HEK293 (cell line): ENCODE measurements around the gene TTC4.

Source experiments
- HOXD13 ChIP-seq: sonication (generic); formaldehyde crosslinking; IDR thresholded peaks from 2 replicates; pipeline ENCODE4 v1.8.0; 2022; ENCODE audit warnings: missing genetic modification reagents, borderline replicate concordance
- KLF8 ChIP-seq: fragments of 450-650 bp; formaldehyde crosslinking; IDR thresholded peaks from 2 replicates; pipeline ENCODE4 v1.5.1; 2016; ENCODE audit warnings: missing biosample characterization, missing genetic modification characterization
- KLF9 ChIP-seq: fragments of 450-650 bp; formaldehyde crosslinking; IDR thresholded peaks from 2 replicates; pipeline ENCODE4 v1.5.1; 2016; ENCODE audit warnings: missing biosample characterization, missing genetic modification characterization, low read depth
- TRIM28 ChIP-seq: IDR thresholded peaks from 2 replicates; pipeline ENCODE4 v1.6.1; 2011; ENCODE audit warnings: low read length, control low read depth, borderline replicate concordance
- ZEB2 ChIP-seq: fragments of 450-650 bp; formaldehyde crosslinking; IDR thresholded peaks from 2 replicates; pipeline ENCODE4 v1.5.1; 2016; ENCODE audit warnings: missing biosample characterization, missing genetic modification characterization
- ZFP41 ChIP-seq: fragments of 450-650 bp; formaldehyde crosslinking; IDR thresholded peaks from 2 replicates; pipeline ENCODE4 v1.5.1; 2016; ENCODE audit warnings: missing biosample characterization, missing genetic modification characterization, borderline replicate concordance
- ZNF155 ChIP-seq: fragments of 450-650 bp; formaldehyde crosslinking; IDR thresholded peaks from 2 replicates; pipeline ENCODE4 v1.5.1; 2016; ENCODE audit warnings: missing biosample characterization, missing genetic modification characterization
- ZNF157 ChIP-seq: fragments of 450-650 bp; formaldehyde crosslinking; IDR thresholded peaks from 2 replicates; pipeline ENCODE4 v1.5.1; 2016; ENCODE audit warnings: missing biosample characterization, missing genetic modification characterization
- ZNF19 ChIP-seq: fragments of 450-650 bp; formaldehyde crosslinking; IDR thresholded peaks from 2 replicates; pipeline ENCODE4; 2016; ENCODE audit warnings: missing biosample characterization, missing genetic modification characterization, low read depth
- ZNF202 ChIP-seq: fragments of 450-650 bp; formaldehyde crosslinking; IDR thresholded peaks from 2 replicates; pipeline ENCODE4 v1.5.1; 2016; ENCODE audit warnings: missing biosample characterization, missing genetic modification characterization, borderline replicate concordance
- ZNF24 ChIP-seq: fragments of 450-650 bp; formaldehyde crosslinking; IDR thresholded peaks from 2 replicates; pipeline ENCODE4 v1.5.1; 2016; ENCODE audit warnings: missing biosample characterization, missing genetic modification characterization
- ZNF426 ChIP-seq: fragments of 450-650 bp; formaldehyde crosslinking; IDR thresholded peaks from 2 replicates; pipeline ENCODE4 v1.5.1; 2017; ENCODE audit warnings: missing biosample characterization, missing genetic modification characterization, mild to moderate bottlenecking, inconsistent platforms, moderate library complexity
- ZNF560 ChIP-seq: fragments of 450-650 bp; formaldehyde crosslinking; IDR thresholded peaks from 2 replicates; pipeline ENCODE4 v1.5.1; 2017; ENCODE audit warnings: missing biosample characterization, missing genetic modification characterization, borderline replicate concordance
- ZNF596 ChIP-seq: fragments of 450-650 bp; IDR thresholded peaks from 2 replicates; pipeline ENCODE4 v1.5.0; 2018; ENCODE audit warnings: missing biosample characterization, mild to moderate bottlenecking, missing genetic modification characterization, moderate library complexity
- ZNF626 ChIP-seq: fragments of 450-650 bp; sonication (Bioruptor Pico); formaldehyde crosslinking; IDR thresholded peaks from 2 replicates; pipeline ENCODE4 v1.5.1; 2018; ENCODE audit warnings: missing biosample characterization, missing genetic modification characterization, inconsistent platforms
- ZNF777 ChIP-seq: fragments of 450-650 bp; formaldehyde crosslinking; IDR thresholded peaks from 2 replicates; pipeline ENCODE4 v1.5.1; 2017; ENCODE audit warnings: missing biosample characterization, missing genetic modification characterization, borderline replicate concordance
- ZNF792 ChIP-seq: fragments of 450-650 bp; formaldehyde crosslinking; IDR thresholded peaks from 2 replicates; pipeline ENCODE4 v1.5.1; 2016; ENCODE audit warnings: missing biosample characterization, missing genetic modification characterization
- ZSCAN30 ChIP-seq: fragments of 450-650 bp; IDR thresholded peaks from 2 replicates; pipeline ENCODE4 v1.5.1; 2018; ENCODE audit warnings: missing biosample characterization, mild to moderate bottlenecking, missing genetic modification characterization, moderate library complexity
- TF ChIP-seq, protein P1 (sequence below): fragments of 450-650 bp; formaldehyde crosslinking; IDR thresholded peaks from 2 replicates; pipeline ENCODE4 v1.5.1; 2016; ENCODE audit warnings: missing biosample characterization, missing genetic modification characterization, borderline replicate concordance
- TF ChIP-seq, protein P2 (sequence below): fragments of 450-650 bp; formaldehyde crosslinking; IDR thresholded peaks from 2 replicates; pipeline ENCODE4 v1.5.1; 2017; ENCODE audit warnings: missing biosample characterization, missing genetic modification characterization
- TF ChIP-seq, protein P3 (sequence below): fragments of 450-650 bp; formaldehyde crosslinking; IDR thresholded peaks from 2 replicates; pipeline ENCODE4 v1.5.1; 2017; ENCODE audit warnings: missing biosample characterization, missing genetic modification characterization
- TF ChIP-seq, protein P4 (sequence below): fragments of 450-650 bp; formaldehyde crosslinking; IDR thresholded peaks from 2 replicates; pipeline ENCODE4 v1.5.1; 2016; ENCODE audit warnings: missing biosample characterization, missing genetic modification characterization, low read depth
- TF ChIP-seq, protein P5 (sequence below): fragments of 450-650 bp; formaldehyde crosslinking; IDR thresholded peaks from 2 replicates; pipeline ENCODE4 v1.5.1; 2016; ENCODE audit warnings: missing biosample characterization, missing genetic modification characterization
- TF ChIP-seq, protein P6 (sequence below): fragments of 450-650 bp; formaldehyde crosslinking; IDR thresholded peaks from 2 replicates; pipeline ENCODE4 v1.5.1; 2016; ENCODE audit warnings: missing biosample characterization, missing genetic modification characterization
- TF ChIP-seq, protein P7 (sequence below): sonication (generic); formaldehyde crosslinking; IDR thresholded peaks from 2 replicates; pipeline ENCODE4 v1.8.1; 2022; ENCODE audit warnings: mild to moderate bottlenecking, moderate library complexity, missing genetic modification reagents

Gene TTC4

DNA sequence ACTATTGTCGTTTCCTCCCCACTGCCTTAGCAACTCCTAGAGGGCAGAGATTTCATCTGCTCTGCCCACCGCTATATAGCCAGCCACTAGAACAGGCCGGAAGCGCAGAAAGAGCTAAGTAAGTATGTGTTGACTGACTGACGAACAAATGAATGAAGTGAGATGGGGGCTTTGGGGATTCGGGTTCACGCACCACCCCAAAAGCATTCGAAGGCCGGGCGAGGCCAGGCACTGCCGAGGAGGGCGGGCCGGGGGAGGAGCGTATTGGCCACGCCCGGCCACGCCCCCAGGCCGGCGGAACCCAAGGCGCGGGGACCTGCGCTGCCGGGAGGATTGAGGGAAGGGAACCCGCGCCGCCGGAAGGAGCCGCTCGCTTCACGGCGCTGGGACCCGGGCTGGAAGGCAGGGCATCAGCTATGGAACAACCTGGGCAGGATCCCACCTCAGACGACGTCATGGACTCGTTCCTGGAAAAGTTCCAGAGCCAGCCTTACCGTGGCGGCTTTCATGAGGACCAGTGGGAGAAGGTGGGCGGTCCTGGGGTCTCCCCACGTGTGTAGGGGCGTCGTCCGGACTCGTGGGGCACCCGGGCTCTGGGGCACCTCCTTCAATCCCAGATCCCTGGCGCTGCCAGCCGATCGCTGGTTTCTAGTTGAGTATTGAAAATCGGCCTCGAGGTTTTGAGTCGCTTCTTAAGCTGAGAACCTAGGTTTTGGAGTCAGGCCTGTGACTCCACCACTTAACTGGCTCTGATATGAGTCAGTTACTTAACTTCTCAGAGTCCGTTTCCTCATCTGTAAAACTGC is at the start of gene TTC4 (continued):
- TF ChIP-seq, protein P1, sequence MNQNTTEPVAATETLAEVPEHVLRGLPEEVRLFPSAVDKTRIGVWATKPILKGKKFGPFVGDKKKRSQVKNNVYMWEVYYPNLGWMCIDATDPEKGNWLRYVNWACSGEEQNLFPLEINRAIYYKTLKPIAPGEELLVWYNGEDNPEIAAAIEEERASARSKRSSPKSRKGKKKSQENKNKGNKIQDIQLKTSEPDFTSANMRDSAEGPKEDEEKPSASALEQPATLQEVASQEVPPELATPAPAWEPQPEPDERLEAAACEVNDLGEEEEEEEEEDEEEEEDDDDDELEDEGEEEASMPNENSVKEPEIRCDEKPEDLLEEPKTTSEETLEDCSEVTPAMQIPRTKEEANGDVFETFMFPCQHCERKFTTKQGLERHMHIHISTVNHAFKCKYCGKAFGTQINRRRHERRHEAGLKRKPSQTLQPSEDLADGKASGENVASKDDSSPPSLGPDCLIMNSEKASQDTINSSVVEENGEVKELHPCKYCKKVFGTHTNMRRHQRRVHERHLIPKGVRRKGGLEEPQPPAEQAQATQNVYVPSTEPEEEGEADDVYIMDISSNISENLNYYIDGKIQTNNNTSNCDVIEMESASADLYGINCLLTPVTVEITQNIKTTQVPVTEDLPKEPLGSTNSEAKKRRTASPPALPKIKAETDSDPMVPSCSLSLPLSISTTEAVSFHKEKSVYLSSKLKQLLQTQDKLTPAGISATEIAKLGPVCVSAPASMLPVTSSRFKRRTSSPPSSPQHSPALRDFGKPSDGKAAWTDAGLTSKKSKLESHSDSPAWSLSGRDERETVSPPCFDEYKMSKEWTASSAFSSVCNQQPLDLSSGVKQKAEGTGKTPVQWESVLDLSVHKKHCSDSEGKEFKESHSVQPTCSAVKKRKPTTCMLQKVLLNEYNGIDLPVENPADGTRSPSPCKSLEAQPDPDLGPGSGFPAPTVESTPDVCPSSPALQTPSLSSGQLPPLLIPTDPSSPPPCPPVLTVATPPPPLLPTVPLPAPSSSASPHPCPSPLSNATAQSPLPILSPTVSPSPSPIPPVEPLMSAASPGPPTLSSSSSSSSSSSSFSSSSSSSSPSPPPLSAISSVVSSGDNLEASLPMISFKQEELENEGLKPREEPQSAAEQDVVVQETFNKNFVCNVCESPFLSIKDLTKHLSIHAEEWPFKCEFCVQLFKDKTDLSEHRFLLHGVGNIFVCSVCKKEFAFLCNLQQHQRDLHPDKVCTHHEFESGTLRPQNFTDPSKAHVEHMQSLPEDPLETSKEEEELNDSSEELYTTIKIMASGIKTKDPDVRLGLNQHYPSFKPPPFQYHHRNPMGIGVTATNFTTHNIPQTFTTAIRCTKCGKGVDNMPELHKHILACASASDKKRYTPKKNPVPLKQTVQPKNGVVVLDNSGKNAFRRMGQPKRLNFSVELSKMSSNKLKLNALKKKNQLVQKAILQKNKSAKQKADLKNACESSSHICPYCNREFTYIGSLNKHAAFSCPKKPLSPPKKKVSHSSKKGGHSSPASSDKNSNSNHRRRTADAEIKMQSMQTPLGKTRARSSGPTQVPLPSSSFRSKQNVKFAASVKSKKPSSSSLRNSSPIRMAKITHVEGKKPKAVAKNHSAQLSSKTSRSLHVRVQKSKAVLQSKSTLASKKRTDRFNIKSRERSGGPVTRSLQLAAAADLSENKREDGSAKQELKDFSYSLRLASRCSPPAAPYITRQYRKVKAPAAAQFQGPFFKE (tag by site-specific recombination) = no peak
- TF ChIP-seq ZNF596 (tag by site-specific recombination) = peak; percentile 58; the same call in 1 of the 2 replicates
- TF ChIP-seq ZFP41 (tag by site-specific recombination) = no peak
- peak; percentile 99 for TF ChIP-seq KLF9 (tag by site-specific recombination)
- peak; percentile 36; the same call in 1 of the 2 replicates for TF ChIP-seq TRIM28
- TF ChIP-seq ZSCAN30 (tag by site-specific recombination) = peak; percentile 97
- TF ChIP-seq ZNF792 (tag by site-specific recombination) = no peak
- no peak for TF ChIP-seq ZNF157
- TF ChIP-seq, protein P2, sequence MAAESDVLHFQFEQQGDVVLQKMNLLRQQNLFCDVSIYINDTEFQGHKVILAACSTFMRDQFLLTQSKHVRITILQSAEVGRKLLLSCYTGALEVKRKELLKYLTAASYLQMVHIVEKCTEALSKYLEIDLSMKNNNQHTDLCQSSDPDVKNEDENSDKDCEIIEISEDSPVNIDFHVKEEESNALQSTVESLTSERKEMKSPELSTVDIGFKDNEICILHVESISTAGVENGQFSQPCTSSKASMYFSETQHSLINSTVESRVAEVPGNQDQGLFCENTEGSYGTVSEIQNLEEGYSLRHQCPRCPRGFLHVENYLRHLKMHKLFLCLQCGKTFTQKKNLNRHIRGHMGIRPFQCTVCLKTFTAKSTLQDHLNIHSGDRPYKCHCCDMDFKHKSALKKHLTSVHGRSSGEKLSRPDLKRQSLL (tag by site-specific recombination) = no peak
- TF ChIP-seq ZNF777 (tag by site-specific recombination) = no peak
- no peak for TF ChIP-seq ZNF560 (tag by site-specific recombination)
- TF ChIP-seq, protein P3, sequence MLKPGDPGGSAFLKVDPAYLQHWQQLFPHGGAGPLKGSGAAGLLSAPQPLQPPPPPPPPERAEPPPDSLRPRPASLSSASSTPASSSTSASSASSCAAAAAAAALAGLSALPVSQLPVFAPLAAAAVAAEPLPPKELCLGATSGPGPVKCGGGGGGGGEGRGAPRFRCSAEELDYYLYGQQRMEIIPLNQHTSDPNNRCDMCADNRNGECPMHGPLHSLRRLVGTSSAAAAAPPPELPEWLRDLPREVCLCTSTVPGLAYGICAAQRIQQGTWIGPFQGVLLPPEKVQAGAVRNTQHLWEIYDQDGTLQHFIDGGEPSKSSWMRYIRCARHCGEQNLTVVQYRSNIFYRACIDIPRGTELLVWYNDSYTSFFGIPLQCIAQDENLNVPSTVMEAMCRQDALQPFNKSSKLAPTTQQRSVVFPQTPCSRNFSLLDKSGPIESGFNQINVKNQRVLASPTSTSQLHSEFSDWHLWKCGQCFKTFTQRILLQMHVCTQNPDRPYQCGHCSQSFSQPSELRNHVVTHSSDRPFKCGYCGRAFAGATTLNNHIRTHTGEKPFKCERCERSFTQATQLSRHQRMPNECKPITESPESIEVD (tag by site-specific recombination) = no peak
- peak; percentile 99 for TF ChIP-seq KLF8 (tag by site-specific recombination)
- no peak for TF ChIP-seq HOXD13 (CRISPR knock-in tag)
- TF ChIP-seq, protein P4, sequence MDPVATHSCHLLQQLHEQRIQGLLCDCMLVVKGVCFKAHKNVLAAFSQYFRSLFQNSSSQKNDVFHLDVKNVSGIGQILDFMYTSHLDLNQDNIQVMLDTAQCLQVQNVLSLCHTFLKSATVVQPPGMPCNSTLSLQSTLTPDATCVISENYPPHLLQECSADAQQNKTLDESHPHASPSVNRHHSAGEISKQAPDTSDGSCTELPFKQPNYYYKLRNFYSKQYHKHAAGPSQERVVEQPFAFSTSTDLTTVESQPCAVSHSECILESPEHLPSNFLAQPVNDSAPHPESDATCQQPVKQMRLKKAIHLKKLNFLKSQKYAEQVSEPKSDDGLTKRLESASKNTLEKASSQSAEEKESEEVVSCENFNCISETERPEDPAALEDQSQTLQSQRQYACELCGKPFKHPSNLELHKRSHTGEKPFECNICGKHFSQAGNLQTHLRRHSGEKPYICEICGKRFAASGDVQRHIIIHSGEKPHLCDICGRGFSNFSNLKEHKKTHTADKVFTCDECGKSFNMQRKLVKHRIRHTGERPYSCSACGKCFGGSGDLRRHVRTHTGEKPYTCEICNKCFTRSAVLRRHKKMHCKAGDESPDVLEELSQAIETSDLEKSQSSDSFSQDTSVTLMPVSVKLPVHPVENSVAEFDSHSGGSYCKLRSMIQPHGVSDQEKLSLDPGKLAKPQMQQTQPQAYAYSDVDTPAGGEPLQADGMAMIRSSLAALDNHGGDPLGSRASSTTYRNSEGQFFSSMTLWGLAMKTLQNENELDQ (tag by site-specific recombination) = no peak
- TF ChIP-seq ZNF155 = no peak
- TF ChIP-seq ZNF426 (tag by site-specific recombination) = no peak
- TF ChIP-seq ZEB2 (tag by site-specific recombination) = peak; percentile 64; the same call in 1 of the 2 replicates
- TF ChIP-seq ZNF24 (tag by site-specific recombination) = peak; percentile 92
- TF ChIP-seq, protein P5, sequence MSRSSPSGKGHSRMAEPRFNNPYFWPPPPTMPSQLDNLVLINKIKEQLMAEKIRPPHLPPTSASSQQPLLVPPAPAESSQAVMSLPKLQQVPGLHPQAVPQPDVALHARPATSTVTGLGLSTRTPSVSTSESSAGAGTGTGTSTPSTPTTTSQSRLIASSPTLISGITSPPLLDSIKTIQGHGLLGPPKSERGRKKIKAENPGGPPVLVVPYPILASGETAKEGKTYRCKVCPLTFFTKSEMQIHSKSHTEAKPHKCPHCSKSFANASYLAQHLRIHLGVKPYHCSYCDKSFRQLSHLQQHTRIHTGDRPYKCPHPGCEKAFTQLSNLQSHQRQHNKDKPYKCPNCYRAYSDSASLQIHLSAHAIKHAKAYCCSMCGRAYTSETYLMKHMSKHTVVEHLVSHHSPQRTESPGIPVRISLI (tag by site-specific recombination) = no peak
- TF ChIP-seq, protein P6, sequence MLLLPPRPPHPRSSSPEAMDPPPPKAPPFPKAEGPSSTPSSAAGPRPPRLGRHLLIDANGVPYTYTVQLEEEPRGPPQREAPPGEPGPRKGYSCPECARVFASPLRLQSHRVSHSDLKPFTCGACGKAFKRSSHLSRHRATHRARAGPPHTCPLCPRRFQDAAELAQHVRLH (tag by site-specific recombination) = peak; percentile 79
- TF ChIP-seq ZNF202 = no peak
- no peak for TF ChIP-seq ZNF19 (tag by site-specific recombination)
- TF ChIP-seq, protein P7, sequence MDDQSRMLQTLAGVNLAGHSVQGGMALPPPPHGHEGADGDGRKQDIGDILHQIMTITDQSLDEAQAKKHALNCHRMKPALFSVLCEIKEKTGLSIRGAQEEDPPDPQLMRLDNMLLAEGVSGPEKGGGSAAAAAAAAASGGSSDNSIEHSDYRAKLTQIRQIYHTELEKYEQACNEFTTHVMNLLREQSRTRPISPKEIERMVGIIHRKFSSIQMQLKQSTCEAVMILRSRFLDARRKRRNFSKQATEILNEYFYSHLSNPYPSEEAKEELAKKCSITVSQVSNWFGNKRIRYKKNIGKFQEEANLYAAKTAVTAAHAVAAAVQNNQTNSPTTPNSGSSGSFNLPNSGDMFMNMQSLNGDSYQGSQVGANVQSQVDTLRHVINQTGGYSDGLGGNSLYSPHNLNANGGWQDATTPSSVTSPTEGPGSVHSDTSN = peak; percentile 81; the same call in 1 of the 2 replicates
- no peak; the same call in 1 of the 2 replicates for TF ChIP-seq ZNF626 (tag by site-specific recombination)
